ENCODE data around the gene BTBD9. TPM values are rescaled to one million over a fixed set of nuclear protein-coding genes. Genes with fewer than 3 reads are reported as not detected.
A peak's percentile ranks its signal among the peaks of the same experiment; 100 is the strongest.
"Not testable (repeated sequence)": the region's sequence is repeated elsewhere in the genome, so short reads cannot be mapped to it uniquely, and the experiment has no call there.

BTBD9 gene
- total and polyA plus RNA-seq, 5 donors, result 9.8 to 24.6 (median 23.7) TPM

GRCh38 chr6:38133932-38134703 is 505.6 kb downstream of the BTBD9 start:
- Histone ChIP-seq H3K4me3 (ENCODE audit: low read length) (no peak overlapping the region), H3K27ac (ENCODE audit: low read length) (no peak overlapping the region), H3K9me3 (ENCODE audit: control insufficient read depth, low read length) (no peaks in the 10 kb centered on the region), H3K27me3 (ENCODE audit: control insufficient read depth, insufficient read depth) (no peaks in the 10 kb centered on the region), H3K4me1 (ENCODE audit: control insufficient read depth, insufficient read depth, low read length) (peaks cover 3% of the 10 kb centered on the region)
- WGBS, result 88% methylated on average over 7 of the region's 7 CpGs
- DNase-seq, result no peak
- ATAC-seq, result no peak
- intact Hi-C loops (cut with DNase I), result no loop called here

- ATAC-seq, result peak; percentile 69 to 74
- peak in 1 of 3 donors; percentile 16 for DNase-seq
- Histone ChIP-seq H3K9me3 (ENCODE audit: control insufficient read depth, low read length) (no peaks in the 10 kb centered on the region), H3K4me1 (ENCODE audit: control insufficient read depth, insufficient read depth, low read length) (peaks cover 6% of the 10 kb centered on the region), H3K27me3 (ENCODE audit: control insufficient read depth, insufficient read depth) (no peaks in the 10 kb centered on the region), H3K27ac (ENCODE audit: low read length) (no peak overlapping the region), H3K4me3 (ENCODE audit: low read length) (no peak overlapping the region)
- intact Hi-C loops (cut with DNase I), result no loop called here
Measured at GRCh38 chr6:38131527-38131965, 508.2 kb downstream of the BTBD9 start.

- Histone ChIP-seq H3K27me3 (ENCODE audit: control insufficient read depth, insufficient read depth) (no peaks in the 10 kb centered on the region), H3K4me1 (ENCODE audit: control insufficient read depth, insufficient read depth, low read length) (peaks cover 3% of the 10 kb centered on the region), H3K27ac (ENCODE audit: low read length) (no peak overlapping the region), H3K4me3 (ENCODE audit: low read length) (no peak overlapping the region), H3K9me3 (ENCODE audit: control insufficient read depth, low read length) (no peaks in the 10 kb centered on the region)
- 87% methylated on average over 4 of the region's 4 CpGs for WGBS
- intact Hi-C loops (cut with DNase I), result no loop called here
- DNase-seq, result no peak
- peak in 1 of 2 donors; percentile 71 for ATAC-seq
Measured at GRCh38 chr6:38127284-38127683, 512.4 kb downstream of the BTBD9 start.

DNA sequence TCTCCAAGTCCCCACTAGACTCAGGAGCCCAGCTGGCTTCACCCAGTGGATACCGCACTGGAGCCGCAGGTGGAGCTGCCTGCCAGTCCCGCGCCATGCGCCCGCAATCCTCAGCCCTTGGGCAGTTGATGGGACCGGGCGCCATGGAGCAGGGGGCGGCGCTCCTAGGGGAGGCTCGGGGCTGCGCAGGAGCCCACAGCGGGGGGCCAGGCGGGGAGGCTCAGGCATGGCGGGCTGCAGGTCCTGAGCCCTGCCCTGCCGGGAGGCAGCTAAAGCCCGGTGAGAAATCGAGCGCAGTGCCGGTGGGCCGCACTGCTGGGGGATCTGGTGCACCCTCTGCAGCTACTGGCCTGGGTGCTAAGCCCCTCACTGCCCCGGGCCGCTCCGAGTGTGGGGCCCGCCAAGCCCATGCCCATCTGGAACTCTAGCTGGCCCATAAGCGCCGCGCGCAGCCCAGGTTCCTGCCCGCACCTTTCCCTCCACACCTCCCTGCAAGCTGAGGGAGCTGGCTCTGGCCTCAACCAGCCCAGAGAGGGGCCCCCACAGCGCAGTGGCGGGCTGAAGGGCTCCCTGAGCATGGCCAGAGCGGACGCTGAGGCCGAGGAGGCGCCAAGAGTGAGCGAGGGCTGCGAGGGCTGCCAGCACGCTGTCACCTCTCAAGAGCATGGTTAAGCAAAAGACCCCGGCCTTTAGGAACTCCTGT is 515.4 kb downstream of the BTBD9 start:
- DNase-seq, result peak in 2 of 3 donors; percentile 47 to 54
- H3K4me1 ChIP-seq (ENCODE audit: control insufficient read depth, insufficient read depth, low read length); H3K27ac ChIP-seq (ENCODE audit: low read length); H3K27me3 ChIP-seq (ENCODE audit: control insufficient read depth, insufficient read depth); H3K9me3 ChIP-seq (ENCODE audit: control insufficient read depth, low read length); H3K4me3 ChIP-seq (ENCODE audit: low read length); intact Hi-C loops (cut with DNase I): not testable (repeated sequence)
- ATAC-seq, result peak in 1 of 2 donors; percentile 21
- WGBS, result 97% methylated on average over 40 of the region's 40 CpGs

- peak in 1 of 2 donors; percentile 18 for ATAC-seq
- no peak overlapping the region for H3K4me3 ChIP-seq (ENCODE audit: low read length)
- intact Hi-C loops (cut with DNase I), result no loop called here
Measured at GRCh38 chr6:38119516-38119915, 520.2 kb downstream of the BTBD9 start.

GRCh38 chr6:38118791-38119365 is 520.9 kb downstream of the BTBD9 start:
- H3K27me3 ChIP-seq (ENCODE audit: control insufficient read depth, insufficient read depth), result no peaks in the 10 kb centered on the region
- WGBS, result 55% methylated on average over 2 of the region's 2 CpGs

More at GRCh38 chr6:38119516-38119915, 520.2 kb downstream of the BTBD9 start:
- Histone ChIP-seq H3K27me3 (ENCODE audit: control insufficient read depth, insufficient read depth) (no peaks in the 10 kb centered on the region), H3K4me1 (ENCODE audit: control insufficient read depth, insufficient read depth, low read length) (peaks cover under 1% of the 10 kb centered on the region), H3K27ac (ENCODE audit: low read length) (no peak overlapping the region), H3K9me3 (ENCODE audit: control insufficient read depth, low read length) (no peaks in the 10 kb centered on the region)
- 76% methylated on average over 6 of the region's 6 CpGs for WGBS
- DNase-seq, result no peak

More at GRCh38 chr6:38118791-38119365, 520.9 kb downstream of the BTBD9 start:
- no peak overlapping the region for H3K27ac ChIP-seq (ENCODE audit: low read length)
- intact Hi-C loops (cut with DNase I), result no loop called here
- ATAC-seq (no peak), DNase-seq (no peak)
- peaks cover 2% of the 10 kb centered on the region for H3K4me1 ChIP-seq (ENCODE audit: control insufficient read depth, insufficient read depth, low read length)
- no peaks in the 10 kb centered on the region for H3K9me3 ChIP-seq (ENCODE audit: control insufficient read depth, low read length)
- no peak overlapping the region for H3K4me3 ChIP-seq (ENCODE audit: low read length)

Other genes with a start within 250 kb of the BTBD9 start
- 10 to 100 TPM; 87.0 to 96.0 (median 88.0) TPM for gene GLO1, start 63.2 kb upstream of the BTBD9 start, total RNA-seq
- 109 TPM for gene GLO1, start 63.2 kb upstream of the BTBD9 start, polyA plus RNA-seq
- gene DNAH8, start 75.4 kb upstream of the BTBD9 start, total RNA-seq, result not detected
- gene DNAH8, start 75.4 kb upstream of the BTBD9 start, polyA plus RNA-seq, result not detected